ENCODE results near the gene PSTPIP1. TPM values are rescaled to one million over a fixed set of nuclear protein-coding genes. Genes with fewer than 3 reads are reported as not detected.

PSTPIP1 gene
- total and polyA plus RNA-seq, 2 experiments from 2014 or later = not detected

DNA sequence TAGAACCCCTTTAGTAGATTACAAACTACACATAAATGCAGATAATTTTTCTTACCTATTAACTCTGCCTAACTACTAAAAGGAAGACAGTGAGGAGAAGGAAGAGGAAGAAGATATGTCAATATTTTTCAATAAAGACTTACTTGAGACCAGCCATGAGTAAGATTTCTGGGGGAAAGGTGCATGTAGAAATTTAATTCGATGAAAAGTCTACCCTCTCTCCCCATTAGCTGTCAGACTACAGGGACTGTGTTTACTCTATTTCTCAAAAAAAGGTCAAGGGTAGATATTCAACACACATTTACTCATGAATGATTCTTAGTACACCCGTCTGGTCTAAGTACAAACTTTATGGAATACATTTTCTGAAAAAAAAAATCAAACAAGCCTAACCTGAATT lies 69.1 kb downstream of the PSTPIP1 start:
- Histone ChIP-seq H3K79me2 (peaks cover 95% of the 10 kb centered on the region), H3K36me3 (replicated peaks; ENCODE audit: insufficient read depth, low read depth) (no peaks in the 10 kb centered on the region), H3K4me1 (ENCODE audit: insufficient read depth) (peaks cover 80% of the 10 kb centered on the region), H3K4me2 (peak overlapping the region; percentile 14), H4K20me1 (ENCODE audit: insufficient read depth, poor library complexity, severe bottlenecking) (peaks cover 76% of the 10 kb centered on the region), H2AFZ (no peak overlapping the region), H3K9me3 (ENCODE audit: low read depth) (no peaks in the 10 kb centered on the region), H3K27ac (peak overlapping the region; percentile 97), H3K4me3 (no peak overlapping the region), H3K9me2 (replicated peaks; ENCODE audit: insufficient read depth) (no peaks in the 10 kb centered on the region), H3K27me3 (no peaks in the 10 kb centered on the region)
- no peak for TF ChIP-seq EZH2phosphoT487 (IDR thresholded peaks at IDR 0.05; ENCODE audit: low read depth, severe bottlenecking, unreplicated experiment)
- TF ChIP-seq, protein P1, sequence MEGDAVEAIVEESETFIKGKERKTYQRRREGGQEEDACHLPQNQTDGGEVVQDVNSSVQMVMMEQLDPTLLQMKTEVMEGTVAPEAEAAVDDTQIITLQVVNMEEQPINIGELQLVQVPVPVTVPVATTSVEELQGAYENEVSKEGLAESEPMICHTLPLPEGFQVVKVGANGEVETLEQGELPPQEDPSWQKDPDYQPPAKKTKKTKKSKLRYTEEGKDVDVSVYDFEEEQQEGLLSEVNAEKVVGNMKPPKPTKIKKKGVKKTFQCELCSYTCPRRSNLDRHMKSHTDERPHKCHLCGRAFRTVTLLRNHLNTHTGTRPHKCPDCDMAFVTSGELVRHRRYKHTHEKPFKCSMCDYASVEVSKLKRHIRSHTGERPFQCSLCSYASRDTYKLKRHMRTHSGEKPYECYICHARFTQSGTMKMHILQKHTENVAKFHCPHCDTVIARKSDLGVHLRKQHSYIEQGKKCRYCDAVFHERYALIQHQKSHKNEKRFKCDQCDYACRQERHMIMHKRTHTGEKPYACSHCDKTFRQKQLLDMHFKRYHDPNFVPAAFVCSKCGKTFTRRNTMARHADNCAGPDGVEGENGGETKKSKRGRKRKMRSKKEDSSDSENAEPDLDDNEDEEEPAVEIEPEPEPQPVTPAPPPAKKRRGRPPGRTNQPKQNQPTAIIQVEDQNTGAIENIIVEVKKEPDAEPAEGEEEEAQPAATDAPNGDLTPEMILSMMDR (IDR thresholded peaks at IDR 0.05; ENCODE audit: poor library complexity) = no peak
- WGBS (ENCODE audit: low lambda C conversion rate, missing lambda C conversion rate) = 65% methylated on average over 2 of the region's 2 CpGs
- no peak for DNase-seq (ENCODE audit: low spot score)

DNA sequence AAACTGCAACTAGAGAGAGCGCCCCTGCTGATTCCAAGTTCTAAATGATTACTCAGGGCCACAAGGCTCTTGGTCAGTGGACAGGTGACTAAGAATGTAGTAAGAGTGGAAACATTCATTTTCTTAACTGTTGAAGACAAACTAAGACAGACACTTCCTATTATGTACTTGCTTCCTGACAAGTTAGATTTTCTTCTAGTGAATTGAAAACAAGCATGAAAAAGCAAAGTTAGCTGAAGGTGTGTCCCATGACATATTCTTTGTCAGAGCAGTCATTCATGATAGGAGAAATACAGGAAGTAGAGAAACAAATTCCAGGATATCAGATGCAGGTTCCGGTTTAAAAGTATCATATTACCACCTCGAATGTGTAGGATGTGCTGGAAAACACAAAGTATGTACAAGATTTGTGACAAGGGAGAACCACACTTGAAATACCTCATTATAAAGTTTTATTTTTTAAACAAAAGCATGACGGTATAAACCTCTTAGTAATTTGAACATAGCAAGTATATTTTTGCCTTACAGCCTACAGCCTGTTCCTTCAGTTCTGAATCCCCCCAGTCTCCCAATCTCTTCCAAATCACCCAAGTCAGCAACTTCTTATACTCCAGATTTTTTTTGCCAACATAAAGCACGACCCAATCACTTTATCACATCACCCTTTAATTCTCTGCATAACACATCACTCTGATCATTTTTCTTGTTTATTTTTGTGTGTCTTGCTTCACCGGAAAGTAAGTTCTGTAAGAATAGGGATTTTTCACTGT lies 69.8 kb downstream of the PSTPIP1 start:
- Histone ChIP-seq H3K4me3 (no peak overlapping the region), H3K4me1 (ENCODE audit: insufficient read depth) (peaks cover 81% of the 10 kb centered on the region), H3K4me2 (peak overlapping the region; percentile 16), H3K9me2 (replicated peaks; ENCODE audit: insufficient read depth) (no peaks in the 10 kb centered on the region), H3K9me3 (ENCODE audit: low read depth) (no peaks in the 10 kb centered on the region), H3K36me3 (replicated peaks; ENCODE audit: insufficient read depth, low read depth) (no peaks in the 10 kb centered on the region), H3K79me2 (peaks cover 95% of the 10 kb centered on the region), H2AFZ (no peak overlapping the region), H3K27me3 (no peaks in the 10 kb centered on the region), H4K20me1 (ENCODE audit: insufficient read depth, poor library complexity, severe bottlenecking) (peaks cover 76% of the 10 kb centered on the region), H3K27ac (peak overlapping the region; percentile 97)
- peak; percentile 52 for DNase-seq (ENCODE audit: low spot score)
- TF ChIP-seq EZH2 (IDR thresholded peaks at IDR 0.05; ENCODE audit: borderline replicate concordance) (no peak), EZH2phosphoT487 (IDR thresholded peaks at IDR 0.05; ENCODE audit: low read depth, severe bottlenecking, unreplicated experiment) (no peak)
- TF ChIP-seq, protein P1 (IDR thresholded peaks at IDR 0.05; ENCODE audit: poor library complexity) = no peak
- 70% methylated on average over 6 of the region's 6 CpGs for WGBS (ENCODE audit: low lambda C conversion rate, missing lambda C conversion rate)

DNA sequence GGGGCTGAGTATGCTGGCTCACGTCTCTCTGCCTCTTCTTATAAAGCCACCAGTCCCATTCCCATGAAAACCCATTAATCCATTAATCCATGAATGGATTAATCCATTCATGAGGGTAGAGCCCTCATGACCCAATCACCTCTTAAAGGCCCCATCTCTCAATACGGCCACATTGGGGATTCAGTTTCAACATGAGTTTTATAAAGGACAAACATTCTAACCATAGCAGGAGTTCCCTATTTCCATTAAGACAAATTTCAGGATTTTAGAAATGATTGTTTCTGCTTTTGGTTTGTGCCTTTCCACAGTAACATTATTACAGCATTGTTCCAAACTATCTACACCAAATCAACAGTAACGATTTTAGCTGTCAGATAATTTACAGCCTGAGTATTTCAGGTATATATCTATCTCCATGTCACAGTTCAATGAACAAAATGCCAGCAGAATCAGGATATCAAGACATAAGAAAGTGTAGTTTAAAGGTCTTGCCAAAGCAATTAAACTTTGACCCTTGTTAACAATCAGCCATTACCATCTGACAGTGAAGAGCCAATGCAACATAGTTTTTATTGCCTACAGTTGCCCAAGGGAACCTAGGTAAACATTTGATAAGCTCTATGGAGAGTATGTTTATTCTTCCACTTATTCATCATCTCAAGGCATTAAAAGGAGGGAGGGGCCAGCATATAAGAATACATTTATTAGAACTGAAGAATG lies 72.2 kb downstream of the PSTPIP1 start:
- TF ChIP-seq EZH2phosphoT487 (IDR thresholded peaks at IDR 0.05; ENCODE audit: low read depth, severe bottlenecking, unreplicated experiment) (no peak), EZH2 (IDR thresholded peaks at IDR 0.05; ENCODE audit: borderline replicate concordance) (no peak)
- TF ChIP-seq, protein P1 (IDR thresholded peaks at IDR 0.05; ENCODE audit: poor library complexity) = no peak
- Histone ChIP-seq H3K79me2 (peaks cover 78% of the 10 kb centered on the region), H3K27ac (peak overlapping the region; percentile 97), H4K20me1 (ENCODE audit: insufficient read depth, poor library complexity, severe bottlenecking) (peaks cover 54% of the 10 kb centered on the region), H3K4me3 (no peak overlapping the region), H3K36me3 (replicated peaks; ENCODE audit: insufficient read depth, low read depth) (no peaks in the 10 kb centered on the region), H2AFZ (no peak overlapping the region), H3K4me2 (peak overlapping the region; percentile 86), H3K27me3 (no peaks in the 10 kb centered on the region), H3K9me2 (replicated peaks; ENCODE audit: insufficient read depth) (no peaks in the 10 kb centered on the region), H3K9me3 (ENCODE audit: low read depth) (no peaks in the 10 kb centered on the region), H3K4me1 (ENCODE audit: insufficient read depth) (peaks cover 60% of the 10 kb centered on the region)
- DNase-seq (ENCODE audit: low spot score) = peak; percentile 73
- WGBS (ENCODE audit: low lambda C conversion rate, missing lambda C conversion rate) = 50% methylated on average over 3 of the region's 3 CpGs
